COLO668 (cell line): Measurements from ENCODE around the gene HS3ST1.
A peak's percentile ranks its signal among the peaks of the same experiment; 100 is the strongest.

Source experiments
- DNase-seq: peaks from one replicate; lab custom pipeline; 2025; ENCODE audit not compliant: unreplicated experiment; lab: John Stamatoyannopoulos, UW

HS3ST1 gene

GRCh38 chr4:11428231-11428898 is at the start of gene HS3ST1:
Gene HS3ST1 (minus strand): TSS chr4:11428894. CDS start chr4:11400005, 28,889 bp downstream.
- DNase-seq, result peak; percentile 78

- DNase-seq, result no peak
Measured at GRCh38 chr4:11475871-11476270, 47.2 kb upstream of the HS3ST1 start.

GRCh38 chr4:11474146-11474545 is 45.5 kb upstream of the HS3ST1 start:
- DNase-seq, result no peak

- no peak for DNase-seq
Measured at GRCh38 chr4:11472535-11472934, 43.8 kb upstream of the HS3ST1 start.

GRCh38 chr4:11471618-11472017 is 42.9 kb upstream of the HS3ST1 start:
- DNase-seq, result no peak

- no peak for DNase-seq
Measured at GRCh38 chr4:11471046-11471441, 42.4 kb upstream of the HS3ST1 start.

- DNase-seq, result no peak
Measured at GRCh38 chr4:11470438-11471045, 41.8 kb upstream of the HS3ST1 start.

GRCh38 chr4:11469650-11470437 is 41.1 kb upstream of the HS3ST1 start:
- no peak for DNase-seq

- DNase-seq, result no peak
Measured at GRCh38 chr4:11468901-11469300, 40.2 kb upstream of the HS3ST1 start.

- DNase-seq, result no peak
Measured at GRCh38 chr4:11467931-11468330, 39.2 kb upstream of the HS3ST1 start.

- DNase-seq, result no peak
Measured at GRCh38 chr4:11463707-11464106, 35.0 kb upstream of the HS3ST1 start.

GRCh38 chr4:11456401-11456800 is 27.7 kb upstream of the HS3ST1 start:
- DNase-seq, result no peak

GRCh38 chr4:11455201-11455835 is 26.6 kb upstream of the HS3ST1 start:
- DNase-seq, result peak; percentile 59

GRCh38 chr4:11451716-11452115 is 23.0 kb upstream of the HS3ST1 start:
- no peak for DNase-seq

- DNase-seq, result no peak
Measured at GRCh38 chr4:11446155-11446811, 17.6 kb upstream of the HS3ST1 start.

GRCh38 chr4:11441194-11441556 is 12.5 kb upstream of the HS3ST1 start:
- DNase-seq, result no peak

- no peak for DNase-seq
Measured at GRCh38 chr4:11440481-11441193, 11.9 kb upstream of the HS3ST1 start.

- DNase-seq, result no peak
Measured at GRCh38 chr4:11439836-11440235, 11.1 kb upstream of the HS3ST1 start.

GRCh38 chr4:11438647-11439046 is 10.0 kb upstream of the HS3ST1 start:
- DNase-seq, result no peak

- DNase-seq, result no peak
Measured at GRCh38 chr4:11436673-11437072, 8.0 kb upstream of the HS3ST1 start.

GRCh38 chr4:11436084-11436483 is 7.4 kb upstream of the HS3ST1 start:
- no peak for DNase-seq
